HepG2 (cell line): ENCODE data around the gene DCUN1D3. TPM values are rescaled to one million over a fixed set of nuclear protein-coding genes. Genes with fewer than 3 reads are reported as not detected.

Source experiments
- BHLHE40 ChIP-seq: IDR thresholded peaks from 2 replicates; pipeline ENCODE4 v1.6.1; 2011; ENCODE audit warnings: low read length, improper control_type of control experiment
- DMAP1 ChIP-seq: IDR thresholded peaks from 2 replicates; pipeline ENCODE4 v1.6.1; 2016
- KAT8 ChIP-seq: IDR thresholded peaks from 2 replicates; pipeline ENCODE4 v1.6.1; 2016; ENCODE audit warnings: missing genetic modification reagents, missing compliant biosample characterization
- KDM3A ChIP-seq: IDR thresholded peaks from 2 replicates; pipeline ENCODE4 v1.6.1; 2018; ENCODE audit warnings: low read depth, missing compliant biosample characterization
- MATR3 ChIP-seq: sonication (generic); formaldehyde crosslinking; IDR thresholded peaks from 2 replicates; pipeline ENCODE4 v1.4.0; 2020; ENCODE audit warnings: missing genetic modification reagents
- RARG ChIP-seq: sonication (generic); formaldehyde crosslinking; IDR thresholded peaks from 2 replicates; pipeline ENCODE4 v1.4.0; 2020; ENCODE audit warnings: low read depth, mild to moderate bottlenecking, missing genetic modification reagents
- SP2 ChIP-seq: sonication (generic); formaldehyde crosslinking; IDR thresholded peaks from 2 replicates; pipeline ENCODE4 v1.5.1; 2020; ENCODE audit warnings: mild to moderate bottlenecking, missing genetic modification reagents
- SSRP1 ChIP-seq: IDR thresholded peaks from 2 replicates; pipeline ENCODE4 v1.6.1; 2016; ENCODE audit warnings: control low read depth
- TAF15 ChIP-seq: fragments of 200-400 bp; formaldehyde crosslinking; IDR thresholded peaks from one replicate; pipeline ENCODE4 v1.6.1; 2018; ENCODE audit warnings: mild to moderate bottlenecking, low read depth, low read length; ENCODE audit not compliant: poor library complexity, severe bottlenecking
- TCF7L2 ChIP-seq: IDR thresholded peaks from 2 replicates; pipeline ENCODE4 v1.6.1; 2011; ENCODE audit warnings: mild to moderate bottlenecking, low read depth, low read length, moderate library complexity
- THAP11 ChIP-seq: IDR thresholded peaks from 2 replicates; pipeline ENCODE4 v1.6.1; 2016; ENCODE audit warnings: missing biosample characterization, missing genetic modification reagents
- TSC22D2 ChIP-seq: sonication (generic); formaldehyde crosslinking; IDR thresholded peaks from 2 replicates; pipeline ENCODE4 v1.5.1; 2020; ENCODE audit warnings: missing genetic modification reagents, mild to moderate bottlenecking, borderline replicate concordance
- ZNF263 ChIP-seq: sonication (generic); formaldehyde crosslinking; IDR thresholded peaks from 2 replicates; pipeline ENCODE4 v1.4.0; 2020; ENCODE audit warnings: missing genetic modification reagents
- ZNF331 ChIP-seq: sonication (generic); formaldehyde crosslinking; IDR thresholded peaks from 2 replicates; pipeline ENCODE4 v1.4.0; 2020; ENCODE audit warnings: missing genetic modification reagents
- ZNF33B ChIP-seq: sonication (generic); formaldehyde crosslinking; IDR thresholded peaks from 2 replicates; pipeline ENCODE4 v1.5.1; 2020; ENCODE audit warnings: mild to moderate bottlenecking, missing genetic modification reagents
- ZNF615 ChIP-seq: sonication (generic); formaldehyde crosslinking; IDR thresholded peaks from 2 replicates; pipeline ENCODE4 v1.5.0; 2020; ENCODE audit warnings: mild to moderate bottlenecking, missing genetic modification reagents, borderline replicate concordance
- ZNF720 ChIP-seq: sonication (generic); formaldehyde crosslinking; IDR thresholded peaks from 2 replicates; pipeline ENCODE4 v1.4.0; 2020; ENCODE audit warnings: missing genetic modification reagents
- ZNF75D ChIP-seq: sonication (generic); formaldehyde crosslinking; IDR thresholded peaks from 2 replicates; pipeline ENCODE4 v1.8.1; 2023; ENCODE audit warnings: missing genetic modification reagents, mild to moderate bottlenecking, borderline replicate concordance
- ZNF761 ChIP-seq: sonication (generic); formaldehyde crosslinking; conservative IDR thresholded peaks from 2 replicates; pipeline ENCODE4 v1.4.0; 2020; ENCODE audit warnings: mild to moderate bottlenecking, missing genetic modification reagents
- polyA plus RNA-seq, 8 experiments: library from polyadenylated mRNA; depleted of rRNA in 3 of 8; stranded (reverse) in 7 of 8; unstranded in 1 of 8; fragments of >200 nt; fragmentation: Illumina TruSeq in 4 of 8; extraction: Trizol in 4 of 8; gene quantifications; 2 replicates each; pipeline versions ENCODE4 v1.2.1 to v1.2.3, GENCODE V29; 2011 to 2016; ENCODE audit warnings: low read depth in 4 of 8, missing spikeins in 1 of 8, mixed read lengths in 1 of 8; ENCODE audit not compliant: insufficient read depth in 1 of 8
- total RNA-seq, 5 experiments: library from RNA; depleted of rRNA; stranded (reverse); fragments of >200 nt; fragmentation: Illumina TruSeq; extraction: Trizol; gene quantifications; 2 replicates each; pipeline ENCODE4 v1.2.3, GENCODE V29; 2016; ENCODE audit warnings: low read depth in 1 of 5
- TF ChIP-seq, protein P1 (sequence below): sonication (generic); formaldehyde crosslinking; conservative IDR thresholded peaks from 2 replicates; pipeline ENCODE4 v1.4.0; 2020; ENCODE audit warnings: missing genetic modification reagents
- TF ChIP-seq, protein P2 (sequence below): sonication (generic); formaldehyde crosslinking; IDR thresholded peaks from 2 replicates; pipeline ENCODE4 v1.8.0; 2022; ENCODE audit warnings: mild to moderate bottlenecking, missing genetic modification reagents, borderline replicate concordance
- TF ChIP-seq, protein P3 (sequence below): sonication (generic); formaldehyde crosslinking; IDR thresholded peaks from 2 replicates; pipeline ENCODE4 v1.5.0; 2020; ENCODE audit warnings: missing genetic modification reagents
- TF ChIP-seq, protein P4 (sequence below): sonication (generic); formaldehyde crosslinking; IDR thresholded peaks from 2 replicates; pipeline ENCODE4 v1.8.0; 2022; ENCODE audit warnings: missing genetic modification reagents, mild to moderate bottlenecking, inconsistent platforms, borderline replicate concordance
- TF ChIP-seq, protein P5 (sequence below): sonication (generic); formaldehyde crosslinking; IDR thresholded peaks from 2 replicates; pipeline ENCODE4 v1.8.0; 2022; ENCODE audit warnings: missing genetic modification reagents, mild to moderate bottlenecking, borderline replicate concordance

DCUN1D3 gene
- total and polyA plus RNA-seq, 2 of the 13 experiments (the other 11 are each of a cell fraction or from before 2014, with no cell fraction given) = 5.0 to 19.3 TPM

DNA sequence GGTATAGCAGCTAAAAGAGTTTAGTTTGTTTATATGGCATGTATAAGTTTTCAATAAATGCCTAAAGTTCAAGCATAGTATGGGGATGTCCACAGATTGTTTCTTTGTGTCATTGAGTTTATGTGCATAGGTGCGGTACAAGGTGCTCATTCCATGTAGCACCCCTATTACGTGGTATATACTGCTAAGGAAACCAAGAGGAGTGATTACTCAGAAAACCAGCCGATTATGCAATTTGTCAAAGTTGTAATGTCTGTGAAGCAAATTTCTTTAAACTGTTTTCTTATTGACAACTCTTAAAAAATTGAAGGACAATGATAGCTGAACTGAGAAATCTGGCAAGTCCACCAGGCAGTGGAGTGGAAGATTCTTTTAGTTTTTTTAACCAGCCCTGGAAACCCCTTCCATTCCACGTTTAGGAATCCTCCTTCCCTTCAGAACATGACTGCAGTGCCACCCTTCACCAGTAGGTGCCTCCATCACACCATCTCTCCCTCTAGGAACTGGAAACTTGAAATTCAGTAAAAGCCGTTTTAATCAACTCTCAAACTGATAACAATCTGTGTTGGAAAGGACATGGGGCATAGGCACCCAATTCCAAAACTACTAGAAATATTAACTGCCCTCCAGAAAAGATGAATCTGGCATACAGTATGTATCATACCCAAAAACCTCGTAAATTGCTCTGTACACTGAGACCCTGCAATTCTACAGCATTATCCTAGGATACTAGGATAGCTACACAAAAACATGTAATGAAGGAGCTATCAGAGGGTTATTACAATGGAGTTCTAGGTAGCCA, 50.4 kb downstream of the DCUN1D3 start (continued):
- TF ChIP-seq ZNF263 (CRISPR knock-in tag) (peak; percentile 17; the same call in 1 of the 2 replicates), ZNF331 (CRISPR knock-in tag) (peak; percentile 70; the same call in 1 of the 2 replicates), TCF7L2 (no peak), SP2 (CRISPR knock-in tag) (no peak), ZNF615 (CRISPR knock-in tag) (no peak), TAF15 (no peak), KAT8 (CRISPR knock-in tag) (0 out of 2 replicates have a peak, but pooled peaks have one; percentile 42), ZNF75D (no peak), THAP11 (CRISPR knock-in tag) (peak; percentile 47; the same call in 1 of the 2 replicates), MATR3 (CRISPR knock-in tag) (no peak), DMAP1 (CRISPR knock-in tag) (no peak), ZNF761 (CRISPR knock-in tag) (peak; percentile 59; the same call in 1 of the 2 replicates), BHLHE40 (no peak), RARG (0 out of 2 replicates have a peak, but pooled peaks have one; percentile 59), ZNF720 (CRISPR knock-in tag) (no peak), TSC22D2 (peak; percentile 91; the same call in 1 of the 2 replicates), KDM3A (CRISPR knock-in tag) (peak; percentile 39; the same call in 1 of the 2 replicates), ZNF33B (CRISPR knock-in tag) (no peak), SSRP1 (CRISPR knock-in tag) (0 out of 2 replicates have a peak, but pooled peaks have one; percentile 71)
- TF ChIP-seq, protein P1, sequence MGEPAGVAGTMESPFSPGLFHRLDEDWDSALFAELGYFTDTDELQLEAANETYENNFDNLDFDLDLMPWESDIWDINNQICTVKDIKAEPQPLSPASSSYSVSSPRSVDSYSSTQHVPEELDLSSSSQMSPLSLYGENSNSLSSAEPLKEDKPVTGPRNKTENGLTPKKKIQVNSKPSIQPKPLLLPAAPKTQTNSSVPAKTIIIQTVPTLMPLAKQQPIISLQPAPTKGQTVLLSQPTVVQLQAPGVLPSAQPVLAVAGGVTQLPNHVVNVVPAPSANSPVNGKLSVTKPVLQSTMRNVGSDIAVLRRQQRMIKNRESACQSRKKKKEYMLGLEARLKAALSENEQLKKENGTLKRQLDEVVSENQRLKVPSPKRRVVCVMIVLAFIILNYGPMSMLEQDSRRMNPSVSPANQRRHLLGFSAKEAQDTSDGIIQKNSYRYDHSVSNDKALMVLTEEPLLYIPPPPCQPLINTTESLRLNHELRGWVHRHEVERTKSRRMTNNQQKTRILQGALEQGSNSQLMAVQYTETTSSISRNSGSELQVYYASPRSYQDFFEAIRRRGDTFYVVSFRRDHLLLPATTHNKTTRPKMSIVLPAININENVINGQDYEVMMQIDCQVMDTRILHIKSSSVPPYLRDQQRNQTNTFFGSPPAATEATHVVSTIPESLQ (CRISPR knock-in tag) = 0 out of 2 replicates have a peak, but pooled peaks have one; percentile 49
- TF ChIP-seq, protein P2, sequence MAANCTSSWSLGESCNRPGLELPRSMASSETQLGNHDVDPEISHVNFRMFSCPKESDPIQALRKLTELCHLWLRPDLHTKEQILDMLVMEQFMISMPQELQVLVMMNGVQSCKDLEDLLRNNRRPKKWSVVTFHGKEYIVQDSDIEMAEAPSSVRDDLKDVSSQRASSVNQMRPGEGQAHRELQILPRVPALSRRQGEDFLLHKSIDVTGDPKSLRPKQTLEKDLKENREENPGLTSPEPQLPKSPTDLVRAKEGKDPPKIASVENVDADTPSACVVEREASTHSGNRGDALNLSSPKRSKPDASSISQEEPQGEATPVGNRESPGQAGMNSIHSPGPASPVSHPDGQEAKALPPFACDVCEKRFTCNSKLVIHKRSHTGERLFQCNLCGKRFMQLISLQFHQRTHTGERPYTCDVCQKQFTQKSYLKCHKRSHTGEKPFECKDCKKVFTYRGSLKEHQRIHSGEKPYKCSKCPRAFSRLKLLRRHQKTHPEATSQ = no peak
- TF ChIP-seq, protein P3, sequence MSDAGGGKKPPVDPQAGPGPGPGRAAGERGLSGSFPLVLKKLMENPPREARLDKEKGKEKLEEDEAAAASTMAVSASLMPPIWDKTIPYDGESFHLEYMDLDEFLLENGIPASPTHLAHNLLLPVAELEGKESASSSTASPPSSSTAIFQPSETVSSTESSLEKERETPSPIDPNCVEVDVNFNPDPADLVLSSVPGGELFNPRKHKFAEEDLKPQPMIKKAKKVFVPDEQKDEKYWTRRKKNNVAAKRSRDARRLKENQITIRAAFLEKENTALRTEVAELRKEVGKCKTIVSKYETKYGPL (CRISPR knock-in tag) = no peak
- TF ChIP-seq, protein P4, sequence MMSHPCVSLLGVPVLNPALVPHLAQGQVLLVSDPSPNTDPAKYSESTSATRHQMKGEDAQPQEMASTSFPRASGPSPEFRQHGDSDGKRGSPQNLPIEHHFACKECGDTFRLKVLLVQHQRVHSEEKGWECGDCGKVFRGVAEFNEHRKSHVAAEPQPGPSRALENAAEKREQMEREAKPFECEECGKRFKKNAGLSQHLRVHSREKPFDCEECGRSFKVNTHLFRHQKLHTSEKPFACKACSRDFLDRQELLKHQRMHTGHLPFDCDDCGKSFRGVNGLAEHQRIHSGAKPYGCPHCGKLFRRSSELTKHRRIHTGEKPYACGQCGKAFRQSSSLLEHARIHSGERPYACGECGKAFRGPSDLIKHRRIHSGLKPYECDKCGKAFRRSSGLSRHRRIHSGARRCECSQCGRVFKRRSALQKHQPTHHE (CRISPR knock-in tag) = no peak
- TF ChIP-seq, protein P5, sequence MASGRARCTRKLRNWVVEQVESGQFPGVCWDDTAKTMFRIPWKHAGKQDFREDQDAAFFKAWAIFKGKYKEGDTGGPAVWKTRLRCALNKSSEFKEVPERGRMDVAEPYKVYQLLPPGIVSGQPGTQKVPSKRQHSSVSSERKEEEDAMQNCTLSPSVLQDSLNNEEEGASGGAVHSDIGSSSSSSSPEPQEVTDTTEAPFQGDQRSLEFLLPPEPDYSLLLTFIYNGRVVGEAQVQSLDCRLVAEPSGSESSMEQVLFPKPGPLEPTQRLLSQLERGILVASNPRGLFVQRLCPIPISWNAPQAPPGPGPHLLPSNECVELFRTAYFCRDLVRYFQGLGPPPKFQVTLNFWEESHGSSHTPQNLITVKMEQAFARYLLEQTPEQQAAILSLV (CRISPR knock-in tag) = no peak
